ENCODE results near the gene RNASE9.
A peak's percentile ranks its signal among the peaks of the same experiment; 100 is the strongest.
"Not testable (repeated sequence)": the region's sequence is repeated elsewhere in the genome, so short reads cannot be mapped to it uniquely, and the experiment has no call there.

Gene RNASE9

GRCh38 chr14:20560961-20561360 lies at the start of gene RNASE9:
Gene RNASE9 (minus strand): TSS chr14:20561047.
- no peak for DNase-seq (ENCODE audit: extremely low read depth in 1 of 2, low read depth in 1 of 2)

GRCh38 chr14:20610002-20610765 lies 49.3 kb upstream of the RNASE9 start:
- DNase-seq (ENCODE audit: extremely low read depth in 1 of 2, low read depth in 1 of 2) = peak in 1 of 2 donors; percentile 48

GRCh38 chr14:20609215-20610001 lies 48.6 kb upstream of the RNASE9 start:
- peak in 1 of 2 donors; percentile 19 for DNase-seq (ENCODE audit: extremely low read depth in 1 of 2, low read depth in 1 of 2)

GRCh38 chr14:20608383-20609110 lies 47.7 kb upstream of the RNASE9 start:
- DNase-seq (ENCODE audit: extremely low read depth in 1 of 2, low read depth in 1 of 2) = no peak

- no peak for DNase-seq (ENCODE audit: extremely low read depth in 1 of 2, low read depth in 1 of 2)
Observed at GRCh38 chr14:20607617-20608016, 46.8 kb upstream of the RNASE9 start.

GRCh38 chr14:20606902-20607242 lies 46.0 kb upstream of the RNASE9 start:
- no peak for DNase-seq (ENCODE audit: extremely low read depth in 1 of 2, low read depth in 1 of 2)

GRCh38 chr14:20606190-20606901 lies 45.5 kb upstream of the RNASE9 start:
- no peak for DNase-seq (ENCODE audit: extremely low read depth in 1 of 2, low read depth in 1 of 2)

GRCh38 chr14:20603813-20604690 lies 43.2 kb upstream of the RNASE9 start:
- no peak for DNase-seq (ENCODE audit: extremely low read depth in 1 of 2, low read depth in 1 of 2)

- no peak for DNase-seq (ENCODE audit: extremely low read depth in 1 of 2, low read depth in 1 of 2)
Observed at GRCh38 chr14:20602583-20602982, 41.7 kb upstream of the RNASE9 start.

- no peak for DNase-seq (ENCODE audit: extremely low read depth in 1 of 2, low read depth in 1 of 2)
Observed at GRCh38 chr14:20601522-20601921, 40.7 kb upstream of the RNASE9 start.

GRCh38 chr14:20597108-20597507 lies 36.3 kb upstream of the RNASE9 start:
- DNase-seq (ENCODE audit: extremely low read depth in 1 of 2, low read depth in 1 of 2) = no peak

GRCh38 chr14:20595726-20596125 lies 34.9 kb upstream of the RNASE9 start:
- DNase-seq (ENCODE audit: extremely low read depth in 1 of 2, low read depth in 1 of 2) = not testable (repeated sequence)

- no peak for DNase-seq (ENCODE audit: extremely low read depth in 1 of 2, low read depth in 1 of 2)
Observed at GRCh38 chr14:20592574-20592973, 31.7 kb upstream of the RNASE9 start.

- no peak for DNase-seq (ENCODE audit: extremely low read depth in 1 of 2, low read depth in 1 of 2)
Observed at GRCh38 chr14:20591235-20591634, 30.4 kb upstream of the RNASE9 start, which contains the start of gene RNASE12. Gene RNASE12 (minus strand): TSS chr14:20591376. CDS start chr14:20590723, 653 bp downstream.

GRCh38 chr14:20587489-20588154 lies 26.8 kb upstream of the RNASE9 start, which contains the start of gene RNASE11:
Gene RNASE11 (minus strand): TSS chr14:20588001.
- no peak for DNase-seq (ENCODE audit: extremely low read depth in 1 of 2, low read depth in 1 of 2)

- DNase-seq (ENCODE audit: extremely low read depth in 1 of 2, low read depth in 1 of 2) = no peak
Observed at GRCh38 chr14:20583908-20584307, 23.1 kb upstream of the RNASE9 start.

- DNase-seq (ENCODE audit: extremely low read depth in 1 of 2, low read depth in 1 of 2) = no peak
Observed at GRCh38 chr14:20583142-20583541, 22.3 kb upstream of the RNASE9 start.

GRCh38 chr14:20580242-20580641 lies 19.4 kb upstream of the RNASE9 start:
- DNase-seq (ENCODE audit: extremely low read depth in 1 of 2, low read depth in 1 of 2) = no peak

GRCh38 chr14:20578784-20579502 lies 18.1 kb upstream of the RNASE9 start:
- DNase-seq (ENCODE audit: extremely low read depth in 1 of 2, low read depth in 1 of 2) = no peak

All from activated CD8-positive, alpha-beta memory T cell treated with anti-CD3 and anti-CD28 coated beads for 1 hour (primary cell).